Heart left ventricle (tissue), 13 donors: ENCODE results near the gene RAP1GAP.

Experiments
- POLR2A ChIP-seq, 2 donors: fragments of 450-650 bp; IDR thresholded peaks; one replicate each; pipeline ENCODE4 v1.6.1; 2017; ENCODE audit warnings: antibody characterized with exemption in 2 of 2, mild to moderate bottlenecking in 2 of 2, moderate library complexity in 2 of 2
- TF ChIP-seq, protein P1 (sequence below), 12 donors: fragments of 200-600 bp; sonication (generic) in 4 of 12; IDR thresholded peaks; one replicate each; pipeline versions ENCODE4 v1.5.0 to v1.8.0; 2018 to 2022; ENCODE audit warnings: antibody characterized with exemption in 12 of 12, mild to moderate bottlenecking in 5 of 12
- donor health status: ischemic (EF 13 %, LVEDD 7.1; RV severe dilation, severe dysfunction).
- donor health status: DM: no; HTN: yes; CAD: no.
- donor health status: DM: no; HTN: no; CAD: no.
- donor health status: ischemic (EF 25% LVEDD 6.9; RV normal size, moderate dysfunction).
- donor health status: ischemic (EF 25% LVEDD 5.7; RV mildly dilated, moderate dysfunction).
- donor health status: ischemic (EF 35%, LVEDD 5.7; RV mildly dilated, moderate dysfunction).
- donor health status: nonischemic (EF 11% LVEDD 7.7; RV severe dilation, severe dysfunction).
- donor health status: DM: yes; HTN: yes; CAD: no.
- donor health status: PGD.
- donor health status: ischemic (EF 29% LVEDD 5.4; RV normal size, mild dysfunction).
- donor health status: nonischemic (EF 23%, LVEDD 6.1; RV moderate dilation, normal function).

- TF ChIP-seq, protein P1, sequence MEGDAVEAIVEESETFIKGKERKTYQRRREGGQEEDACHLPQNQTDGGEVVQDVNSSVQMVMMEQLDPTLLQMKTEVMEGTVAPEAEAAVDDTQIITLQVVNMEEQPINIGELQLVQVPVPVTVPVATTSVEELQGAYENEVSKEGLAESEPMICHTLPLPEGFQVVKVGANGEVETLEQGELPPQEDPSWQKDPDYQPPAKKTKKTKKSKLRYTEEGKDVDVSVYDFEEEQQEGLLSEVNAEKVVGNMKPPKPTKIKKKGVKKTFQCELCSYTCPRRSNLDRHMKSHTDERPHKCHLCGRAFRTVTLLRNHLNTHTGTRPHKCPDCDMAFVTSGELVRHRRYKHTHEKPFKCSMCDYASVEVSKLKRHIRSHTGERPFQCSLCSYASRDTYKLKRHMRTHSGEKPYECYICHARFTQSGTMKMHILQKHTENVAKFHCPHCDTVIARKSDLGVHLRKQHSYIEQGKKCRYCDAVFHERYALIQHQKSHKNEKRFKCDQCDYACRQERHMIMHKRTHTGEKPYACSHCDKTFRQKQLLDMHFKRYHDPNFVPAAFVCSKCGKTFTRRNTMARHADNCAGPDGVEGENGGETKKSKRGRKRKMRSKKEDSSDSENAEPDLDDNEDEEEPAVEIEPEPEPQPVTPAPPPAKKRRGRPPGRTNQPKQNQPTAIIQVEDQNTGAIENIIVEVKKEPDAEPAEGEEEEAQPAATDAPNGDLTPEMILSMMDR (IDR thresholded peaks at IDR 0.05), result no peak
- TF ChIP-seq POLR2A (IDR thresholded peaks at IDR 0.05), result no peak
Measured at GRCh38 chr1:21550866-21551475, 118.2 kb downstream of the RAP1GAP start.
